Adrenal gland (tissue), 12 donors: Measurements from ENCODE around the gene GRAMD1B. TPM values are rescaled to one million over a fixed set of nuclear protein-coding genes. Genes with fewer than 3 reads are reported as not detected.

Experiments
- DNase-seq, 7 donors: peaks; one replicate each; pipeline ENCODE4 v3.0.0-alpha.2; 2019 to 2020
- H3K27ac ChIP-seq, 5 donors: fragments of 200-600 bp; sonication (generic) in 4 of 5; 1 replicate in 3 of 5; 2 replicates in 2 of 5; pipeline versions ENCODE4 v1.5.1 to v1.8.0; 2016 to 2020; ENCODE audit warnings: mild to moderate bottlenecking in 1 of 5
- H3K27me3 ChIP-seq: fragments of 200-600 bp; 2 replicates; pipeline ENCODE4 v1.8.0; 2021
- H3K36me3 ChIP-seq, 2 donors: fragments of 200-600 bp; replicated peaks in 1 of 2; 1 replicate in 1 of 2; 2 replicates in 1 of 2; pipeline versions ENCODE4 v1.5.1 to v1.8.0; 2018 to 2022
- H3K4me1 ChIP-seq, 2 donors: fragments of 200-600 bp; replicated peaks in 1 of 2; 1 replicate in 1 of 2; 2 replicates in 1 of 2; pipeline versions ENCODE4 v1.5.1 to v1.8.0; 2018 to 2021
- H3K4me3 ChIP-seq, 4 donors: fragments of 200-600 bp; sonication (generic) in 3 of 4; one replicate each; pipeline ENCODE4 v1.5.1; 2016 to 2018
- H3K9me3 ChIP-seq, 3 donors: fragments of 200-600 bp; sonication (generic) in 1 of 3; replicated peaks in 1 of 3; 1 replicate in 2 of 3; 2 replicates in 1 of 3; pipeline versions ENCODE4 v1.5.1 to v1.8.0; 2016 to 2021
- POLR2A ChIP-seq, 2 donors: fragments of 450-650 bp; IDR thresholded peaks; one replicate each; pipeline ENCODE4 v1.6.1; 2017; ENCODE audit warnings: antibody characterized with exemption in 2 of 2, mild to moderate bottlenecking in 2 of 2, moderate library complexity in 1 of 2
- WGBS, 4 donors: extraction: QIAGEN DNeasy Blood & Tissue Kit in 2 of 4; methylation state at CpG; one replicate each; pipeline versions ENCODE4 v1.1.5 to v1.1.7; 2013 to 2017; 5-methylcytosine and 5-hydroxymethylcytosine counted together
- intact Hi-C, 2 donors: fragments of 100-400 bp; cut with DNase I; formaldehyde crosslinking; loops; one replicate each; pipeline versions ENCODE4 v1.14.1 to v1.15.0; 2022 to 2023
- polyA plus RNA-seq, 3 donors: library from polyadenylated mRNA; stranded (reverse); fragments of 200-250 nt in 2 of 3; fragments of 350-450 nt in 1 of 3; fragmentation: Illumina TruSeq in 1 of 3; extraction: RNeasy Lipid Tissue Mini Kit (QIAGEN cat#74804) in 1 of 3; gene quantifications; one replicate each; pipeline ENCODE4 v1.2.3, GENCODE V29; 2013 to 2014
- total RNA-seq, 9 donors: library from RNA; depleted of rRNA in 4 of 9; stranded (reverse); fragments of >200 nt in 4 of 9; fragments of 120-200 nt in 1 of 9; fragmentation: NEBNext Ultra II Directional in 1 of 9; extraction: Animal tissue kit (Norgen Biotek cat#: 25700) in 1 of 9; gene quantifications; one replicate each; pipeline versions ENCODE4 v1.1.0 to v1.2.4, GENCODE V29; 2013 to 2023
- TF ChIP-seq, protein P1 (sequence below), 6 experiments: fragments of 450-650 bp in 4 of 6; fragments of 200-600 bp in 2 of 6; sonication (generic) in 1 of 6; IDR thresholded peaks; 1 replicate in 5 of 6; 2 replicates in 1 of 6; pipeline versions ENCODE4 v1.5.1 to v1.8.0; 2016 to 2021; ENCODE audit warnings: antibody characterized with exemption in 6 of 6, mild to moderate bottlenecking in 2 of 6, moderate library complexity in 1 of 6
- donor health status: healthy with polysubstance abuse.
- donor health status: Bipolar disorder and iron deficiency.
- donor health status: DM: yes; HTN: yes; CAD: no.
- donor health status: DM: no; HTN: no; CAD: no.
- donor health status: DM: no; HTN: no; CAD: no.
- donor health status: DM: yes; HTN: yes; CAD: no.

GRAMD1B gene
- total and polyA plus RNA-seq, 12 donors: 101 to 1,898 (median 285) TPM

DNA sequence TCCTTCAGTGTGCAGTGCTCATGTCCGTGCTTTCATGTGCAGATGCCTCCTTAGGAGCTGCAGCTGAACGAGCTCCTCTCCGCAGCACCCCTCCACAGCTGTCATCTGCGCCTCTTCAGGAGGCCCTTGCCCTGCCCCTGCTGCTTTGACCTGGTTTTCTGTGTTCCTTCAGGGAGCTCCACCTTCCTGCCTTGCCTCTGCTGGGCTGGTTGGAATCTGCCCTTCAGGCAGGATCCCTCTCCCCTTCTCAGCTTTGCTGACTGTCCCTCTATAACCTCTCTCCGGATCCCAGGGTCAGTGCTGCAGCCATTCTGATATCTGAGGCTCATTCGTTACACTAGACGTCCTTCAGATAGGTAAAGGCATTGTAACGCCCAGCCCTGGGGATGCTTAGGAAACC, 156.5 kb downstream of the GRAMD1B start:
- 65 to 73% (median 68%) methylated on average over 8 of the region's 8 CpGs for WGBS, 4 donors
- Histone ChIP-seq H3K4me1 (peaks cover 20 to 55% of the 10 kb centered on the region in 2 donors), H3K27ac (peak overlapping the region in 3 of 5 donors; percentile 38 to 68 (median 47)), H3K27me3 (no peaks in the 10 kb centered on the region), H3K36me3 (peaks cover 0 to 6% of the 10 kb centered on the region in 2 donors), H3K4me3 (no peak overlapping the region), H3K9me3 (no peaks in the 10 kb centered on the region)
- no peak for TF ChIP-seq POLR2A (IDR thresholded peaks at IDR 0.05)
- TF ChIP-seq, protein P1, sequence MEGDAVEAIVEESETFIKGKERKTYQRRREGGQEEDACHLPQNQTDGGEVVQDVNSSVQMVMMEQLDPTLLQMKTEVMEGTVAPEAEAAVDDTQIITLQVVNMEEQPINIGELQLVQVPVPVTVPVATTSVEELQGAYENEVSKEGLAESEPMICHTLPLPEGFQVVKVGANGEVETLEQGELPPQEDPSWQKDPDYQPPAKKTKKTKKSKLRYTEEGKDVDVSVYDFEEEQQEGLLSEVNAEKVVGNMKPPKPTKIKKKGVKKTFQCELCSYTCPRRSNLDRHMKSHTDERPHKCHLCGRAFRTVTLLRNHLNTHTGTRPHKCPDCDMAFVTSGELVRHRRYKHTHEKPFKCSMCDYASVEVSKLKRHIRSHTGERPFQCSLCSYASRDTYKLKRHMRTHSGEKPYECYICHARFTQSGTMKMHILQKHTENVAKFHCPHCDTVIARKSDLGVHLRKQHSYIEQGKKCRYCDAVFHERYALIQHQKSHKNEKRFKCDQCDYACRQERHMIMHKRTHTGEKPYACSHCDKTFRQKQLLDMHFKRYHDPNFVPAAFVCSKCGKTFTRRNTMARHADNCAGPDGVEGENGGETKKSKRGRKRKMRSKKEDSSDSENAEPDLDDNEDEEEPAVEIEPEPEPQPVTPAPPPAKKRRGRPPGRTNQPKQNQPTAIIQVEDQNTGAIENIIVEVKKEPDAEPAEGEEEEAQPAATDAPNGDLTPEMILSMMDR (IDR thresholded peaks at IDR 0.05): no peak
- no peak for DNase-seq
- intact Hi-C loops: no loop called here

DNA sequence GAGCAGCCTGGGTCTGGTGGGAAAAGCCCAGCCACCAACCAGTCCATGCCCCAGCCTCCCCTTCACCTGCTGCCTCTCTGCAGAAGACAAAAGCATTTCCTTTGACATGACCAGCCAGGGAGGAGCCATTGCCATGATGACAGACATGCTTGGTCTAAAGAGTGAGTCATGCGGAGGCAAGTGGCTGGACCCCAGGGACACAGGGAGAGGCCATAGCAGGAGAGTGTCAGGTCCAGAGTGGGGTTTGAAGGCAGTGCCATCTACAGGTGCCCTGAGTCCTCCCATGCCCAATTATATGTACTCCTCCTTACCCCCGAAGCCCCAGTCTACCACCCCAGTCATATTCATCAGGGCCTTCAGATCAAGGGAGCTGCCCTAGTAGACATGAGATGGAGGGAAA, 157.0 kb downstream of the GRAMD1B start:
- TF ChIP-seq POLR2A (IDR thresholded peaks at IDR 0.05): no peak
- TF ChIP-seq, protein P1 (IDR thresholded peaks at IDR 0.05): no peak
- Histone ChIP-seq H3K4me3 (no peak overlapping the region), H3K4me1 (peaks cover 22 to 54% of the 10 kb centered on the region in 2 donors), H3K36me3 (peaks cover 0 to 6% of the 10 kb centered on the region in 2 donors), H3K27ac (peak overlapping the region in 3 of 5 donors; percentile 47 to 68 (median 52)), H3K9me3 (no peaks in the 10 kb centered on the region), H3K27me3 (no peaks in the 10 kb centered on the region)
- peak in 5 of 7 donors; percentile 61 to 75 (median 63) for DNase-seq
- 62 to 89% (median 85%) methylated on average over 2 of the region's 2 CpGs for WGBS, 4 donors
- intact Hi-C loops: no loop called here

DNA sequence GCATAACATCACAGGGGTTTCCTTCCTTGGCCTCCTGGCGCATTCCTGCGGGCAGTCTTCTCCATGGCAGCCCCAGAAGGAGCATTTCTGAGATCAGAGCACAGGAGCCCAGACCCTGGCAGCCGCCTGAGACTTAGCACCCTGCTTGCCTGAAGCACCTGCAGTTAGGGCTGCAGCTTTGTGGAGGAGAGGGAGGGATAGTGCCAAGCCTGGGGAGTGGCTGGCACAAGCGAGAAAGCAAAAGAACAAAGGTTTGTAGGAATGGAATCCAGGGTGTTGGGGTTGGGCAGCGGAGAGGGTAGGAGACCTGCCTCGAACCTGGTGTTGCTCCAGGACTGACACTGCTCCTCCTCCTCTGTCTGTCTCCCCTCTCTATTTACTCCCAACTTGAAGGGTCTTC, 157.5 kb downstream of the GRAMD1B start:
- Histone ChIP-seq H3K27me3 (no peaks in the 10 kb centered on the region), H3K36me3 (peaks cover 0 to 6% of the 10 kb centered on the region in 2 donors), H3K9me3 (no peaks in the 10 kb centered on the region), H3K4me1 (peaks cover 22 to 57% of the 10 kb centered on the region in 2 donors), H3K27ac (peak overlapping the region in 3 of 5 donors; percentile 47 to 68 (median 52)), H3K4me3 (no peak overlapping the region)
- TF ChIP-seq POLR2A (IDR thresholded peaks at IDR 0.05): no peak
- TF ChIP-seq, protein P1 (IDR thresholded peaks at IDR 0.05): no peak
- DNase-seq: no peak
- WGBS, 4 donors: 92 to 94% (median 94%) methylated on average over 3 to 6 of the region's 6 CpGs
- intact Hi-C loops: no loop called here

DNA sequence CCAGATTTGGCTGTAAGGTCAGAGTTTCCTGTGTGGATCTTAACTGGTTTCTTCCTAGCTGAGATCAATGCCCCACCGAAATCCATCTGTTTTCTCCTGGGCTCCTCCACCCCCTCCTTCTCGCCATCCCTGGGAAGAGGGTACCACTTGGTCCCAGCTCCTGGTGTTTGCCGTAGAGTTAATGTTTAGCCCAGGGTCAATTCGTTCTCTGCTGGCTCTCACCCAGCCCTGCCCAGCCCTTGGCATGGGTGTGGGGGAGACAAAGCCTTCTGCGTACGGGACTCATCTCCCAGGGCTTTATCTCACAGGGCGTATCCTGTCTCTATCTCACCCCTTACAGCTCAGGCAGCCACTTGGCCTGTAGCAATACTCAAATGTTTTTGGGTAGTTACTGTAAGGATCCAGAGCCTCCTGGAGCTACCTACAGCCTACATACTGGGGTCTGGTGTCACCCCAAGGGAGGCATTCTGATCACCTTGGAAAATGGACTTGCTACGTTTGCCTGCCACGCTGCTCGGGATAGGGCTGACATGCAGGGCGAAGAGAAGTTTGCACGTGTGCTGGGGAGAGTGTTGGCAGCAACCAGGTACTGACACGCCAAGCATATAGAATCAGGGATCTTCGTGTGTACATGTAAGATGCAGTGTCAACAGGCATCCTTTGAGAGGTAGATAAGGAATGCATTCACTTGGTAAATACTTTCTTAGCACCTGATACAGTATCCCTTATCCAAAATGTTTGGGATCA, 158.2 kb downstream of the GRAMD1B start:
- intact Hi-C loops: no loop called here
- no peaks in the 10 kb centered on the region for H3K9me3 ChIP-seq
- H3K27ac ChIP-seq: peak overlapping the region in 3 of 5 donors; percentile 26 to 68 (median 47)

More for the DNA sequence above, 158.2 kb downstream of the GRAMD1B start:
- Histone ChIP-seq H3K36me3 (peaks cover 0 to 6% of the 10 kb centered on the region in 2 donors), H3K4me3 (no peak overlapping the region), H3K4me1 (peaks cover 22 to 60% of the 10 kb centered on the region in 2 donors), H3K27me3 (no peaks in the 10 kb centered on the region)
- TF ChIP-seq, protein P1 (IDR thresholded peaks at IDR 0.05): no peak
- TF ChIP-seq POLR2A (IDR thresholded peaks at IDR 0.05): no peak
- 65 to 78% (median 76%) methylated on average over 13 to 14 of the region's 14 CpGs for WGBS, 4 donors
- peak in 1 of 7 donors; percentile 67 for DNase-seq
